ENCODE results near the gene ATP6V0E1. TPM values are rescaled to one million over a fixed set of nuclear protein-coding genes. Genes with fewer than 3 reads are reported as not detected.

The ATP6V0E1 gene
- total RNA-seq, 1 experiment from 2014 or later = 216 TPM

GRCh38 chr5:172941067-172941516 is 42.5 kb upstream of the ATP6V0E1 start:
- Mint-ChIP-seq H3K4me3 (ENCODE audit: unreplicated experiment) (no peak overlapping the region), H3K27ac (ENCODE audit: unreplicated experiment) (no peak overlapping the region), H3K36me3 (ENCODE audit: insufficient read depth, unreplicated experiment) (peaks cover 57% of the 10 kb centered on the region), H3K4me1 (ENCODE audit: low read depth, unreplicated experiment) (no peaks in the 10 kb centered on the region), H3K27me3 (ENCODE audit: insufficient read depth, unreplicated experiment) (no peaks in the 10 kb centered on the region), H3K9me3 (ENCODE audit: unreplicated experiment) (no peaks in the 10 kb centered on the region)
- TF ChIP-seq CTCF (IDR thresholded peaks at IDR 0.05; ENCODE audit: insufficient read depth in 1 of 2, low read depth in 1 of 2, low read length in 1 of 2, severe bottlenecking in 1 of 2, unreplicated experiment in 1 of 2) = no peak
- no peaks in the 10 kb centered on the region for H3K4me1 ChIP-seq
- no peaks in the 10 kb centered on the region for H3K27me3 ChIP-seq (replicated peaks; ENCODE audit: control insufficient read depth, insufficient read depth, low read length)
- intact Hi-C loops (cut with micrococcal nuclease; ENCODE audit: unreplicated experiment) = no loop called here
- no peak for DNase-seq
- BruUV-seq (replicated peaks) = no TSS peak
- no peak overlapping the region for H3K4me3 ChIP-seq (ENCODE audit: low read depth, low read length)
- POLR2A ChIA-PET = interaction anchor here (0.6 kb wide), 1 partner anchor 67 kb away, joined by 5 read pairs; no protein-coding TSS in a partner anchor
- H3K36me3 ChIP-seq (ENCODE audit: control insufficient read depth, insufficient read depth, low read length) = no peaks in the 10 kb centered on the region; the same call in none of the 2 replicates
- CTCF ChIA-PET = interaction anchor here (1.5 kb wide), 1 partner anchor 234 kb away, joined by 7 read pairs; no protein-coding TSS in a partner anchor
- H3K9me3 ChIP-seq = no peaks in the 10 kb centered on the region

GRCh38 chr5:172942556-172942955 is 41.0 kb upstream of the ATP6V0E1 start:
- BruUV-seq (replicated peaks) = no TSS peak
- CTCF ChIA-PET = interaction anchor here (0.6 kb wide), 1 partner anchor 16 kb away, joined by 3 read pairs; no protein-coding TSS in a partner anchor

GRCh38 chr5:172943283-172943841 is 40.2 kb upstream of the ATP6V0E1 start:
- H3K4me3 Mint-ChIP-seq (ENCODE audit: unreplicated experiment) = no peak overlapping the region
- BruUV-seq (replicated peaks) = no TSS peak
- no peaks in the 10 kb centered on the region for H3K4me1 Mint-ChIP-seq (ENCODE audit: low read depth, unreplicated experiment)
- intact Hi-C loops (cut with micrococcal nuclease; ENCODE audit: unreplicated experiment) = no loop called here
- Histone ChIP-seq H3K27me3 (replicated peaks; ENCODE audit: control insufficient read depth, insufficient read depth, low read length) (no peaks in the 10 kb centered on the region), H3K36me3 (ENCODE audit: control insufficient read depth, insufficient read depth, low read length) (peaks cover 2% of the 10 kb centered on the region), H3K9me3 (no peaks in the 10 kb centered on the region), H3K4me1 (no peaks in the 10 kb centered on the region), H3K4me3 (ENCODE audit: low read depth, low read length) (no peak overlapping the region)
- H3K9me3 Mint-ChIP-seq (ENCODE audit: unreplicated experiment) = no peaks in the 10 kb centered on the region
- no peak for TF ChIP-seq CTCF (IDR thresholded peaks at IDR 0.05; ENCODE audit: insufficient read depth in 1 of 2, low read depth in 1 of 2, low read length in 1 of 2, severe bottlenecking in 1 of 2, unreplicated experiment in 1 of 2)
- ChIA-PET CTCF (no interaction called here), POLR2A (no interaction called here)
- no peaks in the 10 kb centered on the region for H3K27me3 Mint-ChIP-seq (ENCODE audit: insufficient read depth, unreplicated experiment)
- no peak for DNase-seq
- H3K36me3 Mint-ChIP-seq (ENCODE audit: insufficient read depth, unreplicated experiment) = peaks cover 53% of the 10 kb centered on the region
- H3K27ac Mint-ChIP-seq (ENCODE audit: unreplicated experiment) = no peak overlapping the region

More at GRCh38 chr5:172942556-172942955, 41.0 kb upstream of the ATP6V0E1 start:
- no peaks in the 10 kb centered on the region for H3K4me1 ChIP-seq
- TF ChIP-seq CTCF (IDR thresholded peaks at IDR 0.05; ENCODE audit: insufficient read depth in 1 of 2, low read depth in 1 of 2, low read length in 1 of 2, severe bottlenecking in 1 of 2, unreplicated experiment in 1 of 2) = no peak
- POLR2A ChIA-PET = no interaction called here
- H3K4me3 Mint-ChIP-seq (ENCODE audit: unreplicated experiment) = no peak overlapping the region
- peaks cover 55% of the 10 kb centered on the region for H3K36me3 Mint-ChIP-seq (ENCODE audit: insufficient read depth, unreplicated experiment)
- no peak overlapping the region for H3K27ac Mint-ChIP-seq (ENCODE audit: unreplicated experiment)
- intact Hi-C loops (cut with micrococcal nuclease; ENCODE audit: unreplicated experiment) = no loop called here
- no peak overlapping the region for H3K4me3 ChIP-seq (ENCODE audit: low read depth, low read length)
- no peak for DNase-seq
- no peaks in the 10 kb centered on the region for H3K4me1 Mint-ChIP-seq (ENCODE audit: low read depth, unreplicated experiment)
- no peaks in the 10 kb centered on the region for H3K9me3 ChIP-seq
- peaks cover 2% of the 10 kb centered on the region for H3K36me3 ChIP-seq (ENCODE audit: control insufficient read depth, insufficient read depth, low read length)
- no peaks in the 10 kb centered on the region for H3K9me3 Mint-ChIP-seq (ENCODE audit: unreplicated experiment)
- H3K27me3 ChIP-seq (replicated peaks; ENCODE audit: control insufficient read depth, insufficient read depth, low read length) = no peaks in the 10 kb centered on the region
- H3K27me3 Mint-ChIP-seq (ENCODE audit: insufficient read depth, unreplicated experiment) = no peaks in the 10 kb centered on the region
